ENCODE measurements around the gene RBM44. TPM values are rescaled to one million over a fixed set of nuclear protein-coding genes. Genes with fewer than 3 reads are reported as not detected.
"Not testable (repeated sequence)": the region's sequence is repeated elsewhere in the genome, so short reads cannot be mapped to it uniquely, and the experiment has no call there.

The RBM44 gene
- total and polyA plus RNA-seq, 12 donors, result 0.13 to 0.83 (median 0.32) TPM

DNA sequence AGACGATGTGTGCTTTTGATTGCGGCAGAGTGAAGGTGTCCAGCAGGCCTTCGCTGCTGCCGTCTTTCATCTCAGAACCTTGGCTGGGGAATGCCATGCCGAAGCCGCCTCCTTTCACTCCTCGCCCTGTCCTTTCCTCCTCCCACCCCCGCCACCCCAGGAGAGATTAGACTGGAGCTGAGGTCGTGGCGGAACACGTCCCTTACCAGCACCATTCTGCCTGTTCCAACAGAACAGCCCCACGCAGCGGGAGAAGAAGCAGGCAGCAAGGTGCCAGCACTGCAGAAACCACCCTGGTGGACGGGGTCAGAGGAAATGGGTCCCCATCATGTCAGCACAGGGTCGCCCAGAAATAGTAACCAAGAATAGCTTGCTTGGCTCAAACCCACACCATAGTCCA is 24.8 kb upstream of the RBM44 start:
- Histone ChIP-seq H3K36me3 (peaks cover 0 to 100% (median 48%) of the 10 kb centered on the region in 9 donors), H3K9me3 (no peaks in the 10 kb centered on the region), H3K4me3 (no peak overlapping the region), H3K4me1 (peaks cover 0 to 14% (median 4%) of the 10 kb centered on the region in 9 donors), H3K27ac (no peak overlapping the region), H3K27me3 (no peaks in the 10 kb centered on the region)
- DNase-seq, result no peak
- intact Hi-C loops (cut with DNase I), result no loop called here
- TF ChIP-seq, protein P1, sequence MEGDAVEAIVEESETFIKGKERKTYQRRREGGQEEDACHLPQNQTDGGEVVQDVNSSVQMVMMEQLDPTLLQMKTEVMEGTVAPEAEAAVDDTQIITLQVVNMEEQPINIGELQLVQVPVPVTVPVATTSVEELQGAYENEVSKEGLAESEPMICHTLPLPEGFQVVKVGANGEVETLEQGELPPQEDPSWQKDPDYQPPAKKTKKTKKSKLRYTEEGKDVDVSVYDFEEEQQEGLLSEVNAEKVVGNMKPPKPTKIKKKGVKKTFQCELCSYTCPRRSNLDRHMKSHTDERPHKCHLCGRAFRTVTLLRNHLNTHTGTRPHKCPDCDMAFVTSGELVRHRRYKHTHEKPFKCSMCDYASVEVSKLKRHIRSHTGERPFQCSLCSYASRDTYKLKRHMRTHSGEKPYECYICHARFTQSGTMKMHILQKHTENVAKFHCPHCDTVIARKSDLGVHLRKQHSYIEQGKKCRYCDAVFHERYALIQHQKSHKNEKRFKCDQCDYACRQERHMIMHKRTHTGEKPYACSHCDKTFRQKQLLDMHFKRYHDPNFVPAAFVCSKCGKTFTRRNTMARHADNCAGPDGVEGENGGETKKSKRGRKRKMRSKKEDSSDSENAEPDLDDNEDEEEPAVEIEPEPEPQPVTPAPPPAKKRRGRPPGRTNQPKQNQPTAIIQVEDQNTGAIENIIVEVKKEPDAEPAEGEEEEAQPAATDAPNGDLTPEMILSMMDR (IDR thresholded peaks at IDR 0.05), result no peak
- 64 to 78% methylated on average over 15 of the region's 15 CpGs for WGBS, 2 donors
- peak; percentile 21 to 75 (median 60) for ATAC-seq

- H3K27ac ChIP-seq, result peak overlapping the region in 3 of 10 donors; percentile 35 to 43 (median 42)
- DNase-seq (peak in 1 of 2 donors; percentile 54), ATAC-seq (peak; percentile 65 to 88 (median 79))
- H3K27me3 ChIP-seq, result no peaks in the 10 kb centered on the region
- intact Hi-C loops (cut with DNase I), result no loop called here
- H3K4me1 ChIP-seq, result peaks cover 0 to 14% (median 4%) of the 10 kb centered on the region in 9 donors
- peaks cover 0 to 100% (median 60%) of the 10 kb centered on the region in 9 donors for H3K36me3 ChIP-seq
- TF ChIP-seq, protein P1 (IDR thresholded peaks at IDR 0.05), result peak; percentile 35 to 76 (median 63)
- 83 to 85% methylated on average over 13 of the region's 13 CpGs for WGBS, 2 donors
- no peaks in the 10 kb centered on the region for H3K9me3 ChIP-seq
- H3K4me3 ChIP-seq, result no peak overlapping the region
These were observed 23.6 kb upstream of the RBM44 start for GRCh38 chr2:237774811-237775553.

- no peak for DNase-seq
- H3K4me1 ChIP-seq, result peaks cover 0 to 5% (median 0%) of the 10 kb centered on the region in 9 donors
- intact Hi-C loops (cut with DNase I), result no loop called here
- no peak for ATAC-seq
- H3K9me3 ChIP-seq, result no peaks in the 10 kb centered on the region
- 93 to 96% methylated on average over 14 of the region's 14 CpGs for WGBS, 2 donors
- peaks cover 0 to 88% (median 55%) of the 10 kb centered on the region in 9 donors for H3K36me3 ChIP-seq
- no peak overlapping the region for H3K27ac ChIP-seq
- H3K27me3 ChIP-seq, result no peaks in the 10 kb centered on the region
- TF ChIP-seq, protein P1 (IDR thresholded peaks at IDR 0.05), result no peak
- H3K4me3 ChIP-seq, result no peak overlapping the region
These were observed 19.1 kb upstream of the RBM44 start for GRCh38 chr2:237779521-237779920.

DNA sequence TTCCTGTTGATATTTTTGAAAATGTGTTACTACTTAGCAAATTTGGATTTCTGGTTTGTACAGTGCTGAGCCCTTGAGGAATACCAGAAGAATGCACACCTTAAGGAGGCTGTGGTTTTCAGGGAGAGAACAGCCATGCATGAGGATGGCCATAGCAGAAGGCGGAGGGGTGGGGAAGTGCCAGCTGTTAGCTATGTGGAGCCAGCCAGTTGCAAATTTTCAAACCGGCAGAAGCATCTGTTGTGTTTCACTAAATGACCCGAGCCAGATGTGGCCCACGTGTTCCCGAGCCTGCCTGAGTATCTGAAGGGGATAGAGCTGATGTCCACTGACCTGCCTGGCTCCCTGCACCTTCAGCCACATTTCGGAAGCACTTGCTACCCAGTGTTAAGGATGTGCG is 16.4 kb upstream of the RBM44 start:
- intact Hi-C loops (cut with DNase I), result loop anchor here in 1 of 10 donors (10.0 kb wide), 1 partner anchor 267 kb away; no protein-coding TSS in a partner anchor
- Histone ChIP-seq H3K4me3 (no peak overlapping the region), H3K36me3 (peaks cover 0 to 82% (median 43%) of the 10 kb centered on the region in 9 donors), H3K27me3 (no peaks in the 10 kb centered on the region), H3K27ac (no peak overlapping the region), H3K9me3 (peaks cover 0 to 14% (median 6%) of the 10 kb centered on the region in 11 donors), H3K4me1 (no peaks in the 10 kb centered on the region)
- ATAC-seq, result peak in 3 of 8 donors; percentile 12 to 49 (median 27)
- DNase-seq, result no peak
- 82 to 84% methylated on average over 7 of the region's 7 CpGs for WGBS, 2 donors
- TF ChIP-seq, protein P1 (IDR thresholded peaks at IDR 0.05), result no peak

GRCh38 chr2:237783678-237784077 is 14.9 kb upstream of the RBM44 start:
- not testable (repeated sequence) for DNase-seq, H3K4me1 ChIP-seq, H3K27me3 ChIP-seq, ATAC-seq, H3K4me3 ChIP-seq, H3K27ac ChIP-seq
- Histone ChIP-seq H3K36me3 (peaks cover 0 to 80% (median 38%) of the 10 kb centered on the region in 9 donors), H3K9me3 (peaks cover 0 to 17% (median 6%) of the 10 kb centered on the region in 11 donors)
- 92 to 100% methylated on average over 2 of the region's 5 CpGs for WGBS, 2 donors
- intact Hi-C loops (cut with DNase I), result loop anchor here in 1 of 10 donors (10.0 kb wide), 1 partner anchor 269 kb away; no protein-coding TSS in a partner anchor

All from heart right ventricle (tissue), 16 donors.